ENCODE data around the gene OPCML. TPM values are rescaled to one million over a fixed set of nuclear protein-coding genes. Genes with fewer than 3 reads are reported as not detected.

Gene OPCML
- total RNA-seq, 1 donor from 2014 or later: 4.1 TPM

- peaks cover 15% of the 10 kb centered on the region for H3K4me1 Mint-ChIP-seq (ENCODE audit: unreplicated experiment)
- no peak overlapping the region for H3K27ac Mint-ChIP-seq (ENCODE audit: unreplicated experiment)
- TF ChIP-seq, protein P1, sequence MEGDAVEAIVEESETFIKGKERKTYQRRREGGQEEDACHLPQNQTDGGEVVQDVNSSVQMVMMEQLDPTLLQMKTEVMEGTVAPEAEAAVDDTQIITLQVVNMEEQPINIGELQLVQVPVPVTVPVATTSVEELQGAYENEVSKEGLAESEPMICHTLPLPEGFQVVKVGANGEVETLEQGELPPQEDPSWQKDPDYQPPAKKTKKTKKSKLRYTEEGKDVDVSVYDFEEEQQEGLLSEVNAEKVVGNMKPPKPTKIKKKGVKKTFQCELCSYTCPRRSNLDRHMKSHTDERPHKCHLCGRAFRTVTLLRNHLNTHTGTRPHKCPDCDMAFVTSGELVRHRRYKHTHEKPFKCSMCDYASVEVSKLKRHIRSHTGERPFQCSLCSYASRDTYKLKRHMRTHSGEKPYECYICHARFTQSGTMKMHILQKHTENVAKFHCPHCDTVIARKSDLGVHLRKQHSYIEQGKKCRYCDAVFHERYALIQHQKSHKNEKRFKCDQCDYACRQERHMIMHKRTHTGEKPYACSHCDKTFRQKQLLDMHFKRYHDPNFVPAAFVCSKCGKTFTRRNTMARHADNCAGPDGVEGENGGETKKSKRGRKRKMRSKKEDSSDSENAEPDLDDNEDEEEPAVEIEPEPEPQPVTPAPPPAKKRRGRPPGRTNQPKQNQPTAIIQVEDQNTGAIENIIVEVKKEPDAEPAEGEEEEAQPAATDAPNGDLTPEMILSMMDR (IDR thresholded peaks at IDR 0.05; ENCODE audit: unreplicated experiment): no peak
- H3K9me3 Mint-ChIP-seq (ENCODE audit: unreplicated experiment): no peaks in the 10 kb centered on the region
- no peaks in the 10 kb centered on the region for H3K36me3 Mint-ChIP-seq (ENCODE audit: low read depth, unreplicated experiment)
- DNase-seq (ENCODE audit: low spot score): no peak
- no peak overlapping the region for H3K4me3 Mint-ChIP-seq (ENCODE audit: unreplicated experiment)
- H3K27me3 Mint-ChIP-seq (ENCODE audit: unreplicated experiment): no peaks in the 10 kb centered on the region
These were observed 512.0 kb downstream of the OPCML start for GRCh38 chr11:133020372-133020714.

DNA sequence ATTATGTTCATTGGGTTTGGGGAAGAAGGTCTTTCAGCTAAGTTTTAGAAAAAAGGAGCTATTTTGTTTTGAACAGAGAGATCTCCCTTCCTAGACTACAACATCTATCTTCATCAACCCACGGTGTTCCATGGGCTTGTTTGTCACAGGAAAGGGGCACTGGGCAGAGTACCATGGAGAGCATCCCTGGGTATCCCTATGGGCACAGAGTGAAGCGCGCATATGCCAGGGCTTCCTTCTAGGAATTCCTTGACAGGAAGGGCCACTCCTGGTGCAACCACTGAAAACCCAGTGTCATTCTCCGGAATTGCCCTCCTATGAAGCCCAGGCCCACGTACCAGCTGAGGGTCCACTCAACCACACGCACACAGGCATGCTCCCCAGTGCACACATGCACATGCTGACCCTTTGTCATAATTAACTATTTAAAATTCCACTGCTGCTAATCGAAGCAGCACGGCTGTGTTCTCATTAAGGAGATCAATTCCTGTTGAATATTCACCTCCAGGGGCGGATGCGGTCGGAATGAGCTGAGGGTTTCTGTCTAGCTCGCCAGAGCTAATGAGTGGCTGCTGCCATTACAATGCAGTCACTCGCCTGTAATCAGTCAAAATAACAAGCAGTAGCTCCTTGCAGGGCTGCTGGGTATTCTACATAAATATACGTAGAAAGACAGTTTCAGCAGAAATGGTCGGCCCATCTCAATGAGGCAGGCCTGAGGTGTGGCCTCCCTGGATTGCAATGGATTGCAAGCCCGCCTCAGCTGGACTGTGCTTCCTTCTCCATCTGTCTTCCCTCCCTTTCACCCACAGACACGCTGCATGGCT is 512.5 kb downstream of the OPCML start:
- no peaks in the 10 kb centered on the region for H3K9me3 Mint-ChIP-seq (ENCODE audit: unreplicated experiment)
- no peaks in the 10 kb centered on the region for H3K27me3 Mint-ChIP-seq (ENCODE audit: unreplicated experiment)
- peaks cover 15% of the 10 kb centered on the region for H3K4me1 Mint-ChIP-seq (ENCODE audit: unreplicated experiment)
- no peak overlapping the region for H3K27ac Mint-ChIP-seq (ENCODE audit: unreplicated experiment)
- TF ChIP-seq, protein P1 (IDR thresholded peaks at IDR 0.05; ENCODE audit: unreplicated experiment): no peak
- no peak for DNase-seq (ENCODE audit: low spot score)
- no peaks in the 10 kb centered on the region for H3K36me3 Mint-ChIP-seq (ENCODE audit: low read depth, unreplicated experiment)
- no peak overlapping the region for H3K4me3 Mint-ChIP-seq (ENCODE audit: unreplicated experiment)

- H3K27ac Mint-ChIP-seq (ENCODE audit: unreplicated experiment): no peak overlapping the region
- H3K9me3 Mint-ChIP-seq (ENCODE audit: unreplicated experiment): no peaks in the 10 kb centered on the region
- DNase-seq (ENCODE audit: low spot score): no peak
- H3K4me3 Mint-ChIP-seq (ENCODE audit: unreplicated experiment): no peak overlapping the region
- H3K27me3 Mint-ChIP-seq (ENCODE audit: unreplicated experiment): no peaks in the 10 kb centered on the region
- TF ChIP-seq, protein P1 (IDR thresholded peaks at IDR 0.05; ENCODE audit: unreplicated experiment): no peak
- H3K4me1 Mint-ChIP-seq (ENCODE audit: unreplicated experiment): peaks cover 7% of the 10 kb centered on the region
- no peaks in the 10 kb centered on the region for H3K36me3 Mint-ChIP-seq (ENCODE audit: low read depth, unreplicated experiment)
These were observed 516.8 kb downstream of the OPCML start for GRCh38 chr11:133015457-133015856.

DNA sequence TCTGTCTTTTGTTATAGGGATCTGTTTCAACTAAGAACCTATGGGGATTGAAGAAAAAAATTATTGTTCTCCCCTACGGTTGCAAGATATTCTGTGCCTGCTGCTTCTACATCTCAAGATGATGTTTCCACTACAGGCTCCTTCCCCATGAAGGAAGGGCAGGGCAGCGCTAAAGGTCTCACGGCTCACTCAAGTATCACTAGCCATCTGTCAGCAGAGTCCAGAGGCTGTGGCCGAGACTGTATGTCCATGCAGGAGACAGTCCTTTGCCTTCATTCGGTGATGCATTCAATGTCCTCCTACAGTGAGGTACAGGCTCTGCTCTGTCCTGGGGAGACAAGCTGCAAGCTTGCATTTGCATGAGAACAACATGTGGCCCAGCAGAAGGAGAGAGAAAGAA is 518.0 kb downstream of the OPCML start:
- H3K4me1 Mint-ChIP-seq (ENCODE audit: unreplicated experiment): peaks cover 7% of the 10 kb centered on the region
- DNase-seq (ENCODE audit: low spot score): no peak
- H3K27me3 Mint-ChIP-seq (ENCODE audit: unreplicated experiment): no peaks in the 10 kb centered on the region
- H3K36me3 Mint-ChIP-seq (ENCODE audit: low read depth, unreplicated experiment): no peaks in the 10 kb centered on the region
- H3K4me3 Mint-ChIP-seq (ENCODE audit: unreplicated experiment): no peak overlapping the region
- no peaks in the 10 kb centered on the region for H3K9me3 Mint-ChIP-seq (ENCODE audit: unreplicated experiment)
- TF ChIP-seq, protein P1 (IDR thresholded peaks at IDR 0.05; ENCODE audit: unreplicated experiment): no peak
- H3K27ac Mint-ChIP-seq (ENCODE audit: unreplicated experiment): no peak overlapping the region

DNA sequence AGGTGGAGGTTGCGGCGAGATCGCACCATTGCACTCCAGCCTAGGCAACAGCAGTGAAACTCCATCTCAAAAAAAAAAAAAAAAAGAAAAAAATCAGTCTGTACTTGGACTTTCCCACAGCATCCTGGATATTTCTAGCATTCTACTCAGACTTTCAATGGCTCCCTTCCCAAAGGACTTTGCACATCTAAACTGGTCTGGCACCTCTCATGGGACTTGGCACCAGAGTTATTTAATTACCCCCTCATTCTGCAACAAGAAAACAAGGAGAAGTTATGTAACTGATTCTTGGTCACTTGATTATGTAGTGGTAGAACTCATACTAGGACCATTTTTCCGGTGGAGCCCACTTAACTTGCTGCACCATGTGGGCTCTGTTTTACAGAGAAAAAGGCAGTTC is 519.5 kb downstream of the OPCML start:
- no peaks in the 10 kb centered on the region for H3K9me3 Mint-ChIP-seq (ENCODE audit: unreplicated experiment)
- H3K27ac Mint-ChIP-seq (ENCODE audit: unreplicated experiment): no peak overlapping the region
- TF ChIP-seq, protein P1 (IDR thresholded peaks at IDR 0.05; ENCODE audit: unreplicated experiment): no peak
- DNase-seq (ENCODE audit: low spot score): no peak
- H3K36me3 Mint-ChIP-seq (ENCODE audit: low read depth, unreplicated experiment): no peaks in the 10 kb centered on the region
- no peak overlapping the region for H3K4me3 Mint-ChIP-seq (ENCODE audit: unreplicated experiment)
- H3K4me1 Mint-ChIP-seq (ENCODE audit: unreplicated experiment): peaks cover 5% of the 10 kb centered on the region
- no peaks in the 10 kb centered on the region for H3K27me3 Mint-ChIP-seq (ENCODE audit: unreplicated experiment)
